Muscle of back (tissue), 11 donors: ENCODE measurements around the gene POLH. TPM values are rescaled to one million over a fixed set of nuclear protein-coding genes. Genes with fewer than 3 reads are reported as not detected.

Experiments
- DNase-seq, 3 donors: peaks; one replicate each; pipeline versions ENCODE4 v3.0.0 to v3.0.0-alpha.2; 2013
- polyA plus RNA-seq, 10 donors: library from polyadenylated mRNA; unstranded; fragments of 120-200 nt; gene quantifications; one replicate each; pipeline ENCODE4 v1.2.1, GENCODE V29; 2013; ENCODE audit not compliant: insufficient read length in 10 of 10

POLH gene
- polyA plus RNA-seq, 10 donors = 10.4 to 17.9 (median 12.8) TPM

- no peak for DNase-seq
Observed at GRCh38 chr6:43600595-43600994, 24.6 kb downstream of the POLH start.

GRCh38 chr6:43604174-43604573 is 28.2 kb downstream of the POLH start:
- DNase-seq = peak in 1 of 3 donors; percentile 20

GRCh38 chr6:43606019-43606418 is 30.0 kb downstream of the POLH start:
- DNase-seq = no peak

GRCh38 chr6:43608310-43608763 is 32.4 kb downstream of the POLH start:
- DNase-seq = peak; percentile 54 to 80 (median 66)

- DNase-seq = no peak
Observed at GRCh38 chr6:43608807-43609206, 32.8 kb downstream of the POLH start.

- DNase-seq = no peak
Observed at GRCh38 chr6:43609402-43609801, 33.4 kb downstream of the POLH start.

- DNase-seq = no peak
Observed at GRCh38 chr6:43610431-43610830, 34.4 kb downstream of the POLH start.

GRCh38 chr6:43613721-43614395 is 37.9 kb downstream of the POLH start:
- DNase-seq = no peak

- DNase-seq = no peak
Observed at GRCh38 chr6:43614396-43614730, 38.4 kb downstream of the POLH start.

- DNase-seq = no peak
Observed at GRCh38 chr6:43616725-43617472, 40.9 kb downstream of the POLH start.

GRCh38 chr6:43621078-43621835 is 45.3 kb downstream of the POLH start:
- no peak for DNase-seq

- DNase-seq = no peak
Observed at GRCh38 chr6:43621836-43622180, 45.8 kb downstream of the POLH start.

GRCh38 chr6:43622541-43622940 is 46.6 kb downstream of the POLH start:
- DNase-seq = no peak

- no peak for DNase-seq
Observed at GRCh38 chr6:43623880-43624785, 48.1 kb downstream of the POLH start.

- no peak for DNase-seq
Observed at GRCh38 chr6:43624786-43625288, 48.9 kb downstream of the POLH start.

GRCh38 chr6:43625393-43625992 is 49.5 kb downstream of the POLH start:
- DNase-seq = no peak

- DNase-seq = peak; percentile 78 to 85 (median 83)
Observed at GRCh38 chr6:43627008-43627825, 51.2 kb downstream of the POLH start.

GRCh38 chr6:43628393-43629103 is 52.6 kb downstream of the POLH start:
- peak; percentile 33 to 75 (median 51) for DNase-seq

GRCh38 chr6:43629104-43629504 is 53.1 kb downstream of the POLH start, which contains the start of gene GTPBP2:
TSS of gene GTPBP2 (minus strand) at chr6:43629264. CDS start at chr6:43629162, 102 bp downstream.
- peak; percentile 99 to 100 (median 100) for DNase-seq
